GM19193 (cell line): ENCODE results near the gene UBIAD1.

Experiments used
- POLR2A ChIP-seq: IDR thresholded peaks from 4 replicates; pipeline ENCODE4 v1.6.1; 2011; ENCODE audit not compliant: insufficient read depth, insufficient read length; ENCODE audit errors: extremely low read depth

UBIAD1 gene

DNA sequence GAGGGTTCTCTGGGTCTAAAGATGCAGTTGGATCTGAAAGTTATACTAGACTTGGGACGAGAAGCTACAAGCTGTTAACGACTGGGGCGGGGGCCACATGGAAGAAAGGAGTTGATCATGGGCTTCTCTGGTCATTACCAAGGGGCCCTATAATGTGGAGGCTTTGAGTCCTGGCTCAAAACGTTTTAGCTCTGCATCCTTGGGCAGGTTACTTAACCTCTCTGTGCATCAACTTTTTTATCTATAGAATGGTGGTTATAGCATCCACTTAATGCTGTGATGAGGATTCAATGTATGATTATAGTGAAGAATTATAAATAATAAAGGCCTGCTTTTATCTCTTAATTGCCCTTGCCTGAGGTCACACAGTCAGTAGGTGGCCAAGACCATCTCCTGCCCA is 53.1 kb downstream of the UBIAD1 start:
- no peak for TF ChIP-seq POLR2A

DNA sequence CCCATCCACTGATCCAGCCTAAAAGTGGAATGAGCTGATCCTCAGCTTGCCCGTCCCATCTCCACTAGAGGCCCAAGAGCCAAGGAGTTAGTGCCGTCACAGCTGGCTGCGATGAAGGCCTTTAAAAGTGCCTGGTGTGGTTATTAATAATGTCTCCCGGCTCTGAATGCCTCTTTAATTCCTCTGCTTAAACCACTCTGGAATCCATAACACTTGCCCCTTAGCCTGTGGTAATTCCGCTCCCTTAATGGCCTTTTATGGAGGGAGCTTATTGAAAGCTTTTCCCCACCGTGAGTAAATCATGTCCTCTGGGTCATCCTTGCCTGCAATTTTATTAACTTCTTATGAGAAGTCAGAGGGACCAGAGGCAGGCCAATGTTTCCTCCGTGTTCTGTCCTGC is 55.4 kb downstream of the UBIAD1 start:
- no peak for TF ChIP-seq POLR2A

DNA sequence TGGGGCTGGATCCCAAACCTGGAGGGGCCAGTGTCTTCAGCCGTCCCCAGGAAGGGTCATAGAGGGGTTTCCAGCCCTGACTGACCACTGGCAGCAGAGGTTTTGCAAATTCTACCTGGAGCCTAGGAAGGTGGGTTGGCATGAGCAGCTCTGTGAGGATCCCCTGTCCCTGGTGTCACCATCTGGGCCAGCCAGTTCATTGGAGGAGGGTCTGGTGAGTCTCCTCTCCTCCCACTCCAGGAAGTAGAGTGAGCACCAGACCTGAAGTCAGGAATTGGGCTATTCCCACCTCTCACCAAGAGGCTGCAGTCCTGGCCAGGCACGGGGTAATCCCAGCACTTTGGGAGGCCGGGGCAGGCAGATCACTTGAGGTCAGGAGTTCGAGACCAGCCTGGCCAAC is 57.4 kb downstream of the UBIAD1 start:
- TF ChIP-seq POLR2A = no peak

DNA sequence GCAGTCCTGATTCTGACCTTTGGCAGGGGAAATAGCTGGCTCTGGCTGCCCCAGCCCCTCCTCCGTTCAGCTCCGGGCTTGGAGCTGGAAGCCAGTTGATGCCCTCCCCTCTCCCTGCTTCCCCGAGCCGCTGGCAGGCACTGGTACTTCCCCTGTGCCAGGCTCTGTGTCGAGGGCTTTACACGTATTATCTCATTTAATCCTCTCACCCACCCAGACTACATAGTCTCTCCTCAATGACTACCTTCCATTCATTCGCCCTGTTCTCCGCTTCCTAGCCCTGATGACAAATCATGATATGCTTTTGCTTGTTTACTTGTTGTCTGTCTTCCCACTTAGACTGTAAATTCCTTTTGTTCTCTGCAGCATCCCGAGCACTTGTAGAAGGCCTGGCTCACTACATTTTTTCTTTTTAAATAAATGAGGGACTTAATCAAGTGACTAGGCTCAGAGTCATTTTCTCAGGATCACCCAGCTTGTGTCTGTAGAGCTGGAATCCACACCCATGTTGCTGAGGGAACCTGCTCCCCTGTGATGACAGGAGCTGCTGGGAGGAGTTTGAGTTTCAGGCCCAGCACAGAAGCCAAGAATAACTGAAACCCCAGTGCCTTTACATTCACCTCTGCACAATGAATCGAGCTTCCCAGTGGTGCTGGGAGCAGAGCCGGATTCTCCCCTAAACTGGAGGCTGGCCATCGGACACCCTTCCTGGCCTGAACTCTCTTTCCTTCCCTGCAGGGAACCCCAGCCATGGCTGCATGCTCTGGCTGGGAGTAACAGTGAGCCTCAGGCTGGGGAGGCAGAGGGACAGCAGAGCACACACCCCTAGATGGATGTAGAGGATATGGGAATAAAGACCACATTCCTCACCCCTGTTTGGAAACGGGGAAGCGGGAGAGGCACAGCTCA is 58.3 kb downstream of the UBIAD1 start:
- no peak for TF ChIP-seq POLR2A

DNA sequence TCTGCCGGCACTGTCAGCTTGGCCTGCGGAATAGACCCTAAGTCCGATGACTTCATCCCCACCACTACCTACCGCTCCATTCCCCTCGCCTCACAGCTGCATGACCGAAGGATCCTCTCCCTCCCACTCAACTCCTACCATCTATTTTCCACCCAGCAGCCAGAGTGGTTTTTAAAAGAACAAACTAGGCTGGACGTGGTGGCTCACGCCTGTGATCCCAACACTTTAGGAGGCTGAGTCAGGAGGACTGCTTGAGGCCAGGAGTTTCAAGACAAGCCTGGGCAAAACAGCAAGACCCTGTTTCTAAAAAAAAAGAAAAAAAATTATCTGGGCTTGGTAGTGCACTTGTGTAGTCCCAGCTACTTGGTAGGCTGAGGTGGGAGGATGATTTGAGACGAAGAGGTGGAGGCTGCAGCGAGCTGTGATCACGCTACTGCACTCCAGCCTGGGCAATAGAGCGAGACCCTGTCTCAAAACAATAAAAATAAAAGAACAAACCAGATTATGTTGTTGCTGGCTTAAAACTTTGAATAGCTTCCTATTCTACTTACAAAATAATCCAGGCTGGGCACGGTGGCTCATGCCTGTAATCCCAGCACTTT is 59.0 kb downstream of the UBIAD1 start:
- no peak for TF ChIP-seq POLR2A

DNA sequence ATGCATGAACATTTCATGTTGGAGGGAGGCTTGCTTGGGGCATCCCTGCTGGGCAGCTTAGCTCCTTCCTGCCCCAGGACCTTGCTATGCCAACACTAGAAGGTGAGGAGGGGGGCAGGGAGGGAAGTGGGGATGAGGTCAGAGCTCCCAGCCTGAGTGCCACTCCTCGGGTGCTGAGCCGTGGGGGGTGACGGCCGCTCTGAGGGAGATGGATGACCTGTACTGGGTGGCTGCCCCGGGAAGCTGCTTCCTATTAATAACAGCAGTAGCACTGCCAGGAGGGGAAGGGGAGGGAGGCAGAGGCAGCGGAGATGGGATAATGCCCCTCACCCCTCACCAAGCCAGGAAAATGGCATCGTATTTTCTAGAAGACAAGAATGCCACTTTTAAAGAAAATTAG is 60.6 kb downstream of the UBIAD1 start:
- no peak for TF ChIP-seq POLR2A

DNA sequence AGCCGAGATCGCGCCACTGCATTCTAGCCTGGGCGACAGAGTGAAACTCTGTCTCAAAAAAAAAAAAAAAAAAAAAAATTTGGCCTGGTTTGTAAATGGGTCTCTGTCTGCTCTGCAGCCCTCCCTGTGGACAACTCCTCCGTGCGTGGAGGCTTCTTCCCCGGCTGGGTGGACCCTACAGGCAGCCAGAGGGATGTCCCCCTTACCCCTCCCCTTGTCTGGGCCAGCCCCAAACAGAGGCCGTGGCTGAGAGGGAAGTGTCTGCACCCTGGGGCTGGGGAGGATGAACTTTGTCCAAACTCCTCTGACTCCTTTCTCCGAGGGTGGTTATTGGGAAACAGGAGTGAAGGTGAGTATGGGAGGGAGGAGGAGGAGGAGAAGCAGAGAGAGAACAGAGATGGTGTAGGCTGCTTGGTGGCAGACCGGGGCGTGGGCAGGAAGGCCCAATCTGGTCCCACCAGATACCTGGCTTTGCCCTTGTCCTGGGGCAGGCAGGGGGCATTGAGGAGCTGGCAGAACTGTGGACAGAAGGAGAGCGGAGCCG is 61.3 kb downstream of the UBIAD1 start:
- TF ChIP-seq POLR2A = no peak

DNA sequence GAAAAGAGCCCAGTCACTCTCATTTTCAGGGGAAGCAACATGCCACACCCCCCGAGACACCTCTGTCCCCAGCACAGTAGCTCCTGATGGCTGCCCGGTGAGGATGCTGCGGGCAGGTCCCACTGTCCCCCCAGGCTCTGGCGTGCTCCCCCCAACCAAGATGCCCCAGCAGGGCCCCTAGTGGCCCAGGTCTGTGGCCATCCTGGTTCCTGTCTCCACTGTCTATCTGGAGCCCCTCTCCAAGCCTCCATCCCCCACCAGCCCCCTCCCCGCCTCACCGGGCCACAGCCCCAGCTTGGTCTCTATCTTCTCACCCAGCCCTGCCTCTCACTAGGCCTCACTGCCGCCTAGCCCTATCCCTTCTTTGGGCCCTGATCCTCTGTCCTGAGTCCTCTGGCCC is 61.8 kb downstream of the UBIAD1 start:
- no peak for TF ChIP-seq POLR2A

DNA sequence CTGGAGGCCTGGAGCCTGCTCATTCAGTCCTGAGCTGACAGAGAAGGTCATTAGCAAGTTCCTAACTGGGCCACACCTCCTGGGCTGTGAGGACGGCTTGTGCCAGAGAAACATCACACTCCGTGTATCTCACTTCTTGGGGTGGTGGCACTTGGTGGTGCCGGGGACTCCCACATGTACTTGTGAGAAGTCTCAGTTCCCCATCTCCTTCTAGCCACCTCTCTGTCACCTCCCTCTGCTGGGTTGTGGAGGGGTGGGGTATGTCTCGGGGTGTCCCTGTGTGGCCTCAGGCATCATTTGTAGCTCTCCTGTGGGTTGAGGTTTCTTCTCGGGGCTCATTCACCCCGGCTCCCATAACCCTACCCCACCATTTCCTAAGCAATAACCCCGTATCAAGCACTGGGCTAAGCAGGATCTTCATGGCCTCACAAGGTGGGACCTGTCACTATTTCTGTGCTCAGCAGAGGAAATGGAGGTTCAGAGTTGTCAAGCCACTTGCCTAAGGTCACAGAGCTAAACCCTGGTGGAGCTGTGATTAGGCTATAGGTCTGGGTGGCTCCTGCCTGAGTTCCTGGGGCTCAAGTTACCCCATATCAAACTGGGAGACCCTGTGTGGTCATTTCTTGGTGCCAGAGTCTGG is 62.5 kb downstream of the UBIAD1 start:
- TF ChIP-seq POLR2A = no peak

DNA sequence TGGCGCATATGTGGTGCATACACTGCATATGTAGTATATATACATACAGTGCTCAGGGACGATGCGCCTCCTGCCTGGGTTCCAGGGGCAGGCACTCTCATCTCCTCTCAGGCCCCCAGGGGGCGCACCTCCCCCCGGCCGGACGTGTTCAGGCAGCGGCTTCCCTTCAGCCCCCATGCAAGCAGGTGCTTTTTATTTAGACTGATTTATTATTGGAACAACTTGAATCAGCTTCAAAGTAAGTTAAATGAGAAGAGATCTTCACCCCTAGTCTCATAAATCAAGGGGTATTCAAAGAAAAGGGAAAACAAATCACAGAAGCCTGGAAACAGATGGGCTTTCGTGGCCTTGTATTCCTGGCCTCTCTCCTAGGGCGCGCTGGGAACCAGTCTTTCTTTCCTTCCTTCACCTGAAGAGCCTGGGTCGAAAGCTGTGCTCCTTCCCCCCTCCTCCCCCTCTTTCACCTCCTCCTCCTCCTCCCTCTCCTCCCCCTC is 64.6 kb downstream of the UBIAD1 start:
- TF ChIP-seq POLR2A = no peak
